Measurements from ENCODE around the gene CBX6.

DNA sequence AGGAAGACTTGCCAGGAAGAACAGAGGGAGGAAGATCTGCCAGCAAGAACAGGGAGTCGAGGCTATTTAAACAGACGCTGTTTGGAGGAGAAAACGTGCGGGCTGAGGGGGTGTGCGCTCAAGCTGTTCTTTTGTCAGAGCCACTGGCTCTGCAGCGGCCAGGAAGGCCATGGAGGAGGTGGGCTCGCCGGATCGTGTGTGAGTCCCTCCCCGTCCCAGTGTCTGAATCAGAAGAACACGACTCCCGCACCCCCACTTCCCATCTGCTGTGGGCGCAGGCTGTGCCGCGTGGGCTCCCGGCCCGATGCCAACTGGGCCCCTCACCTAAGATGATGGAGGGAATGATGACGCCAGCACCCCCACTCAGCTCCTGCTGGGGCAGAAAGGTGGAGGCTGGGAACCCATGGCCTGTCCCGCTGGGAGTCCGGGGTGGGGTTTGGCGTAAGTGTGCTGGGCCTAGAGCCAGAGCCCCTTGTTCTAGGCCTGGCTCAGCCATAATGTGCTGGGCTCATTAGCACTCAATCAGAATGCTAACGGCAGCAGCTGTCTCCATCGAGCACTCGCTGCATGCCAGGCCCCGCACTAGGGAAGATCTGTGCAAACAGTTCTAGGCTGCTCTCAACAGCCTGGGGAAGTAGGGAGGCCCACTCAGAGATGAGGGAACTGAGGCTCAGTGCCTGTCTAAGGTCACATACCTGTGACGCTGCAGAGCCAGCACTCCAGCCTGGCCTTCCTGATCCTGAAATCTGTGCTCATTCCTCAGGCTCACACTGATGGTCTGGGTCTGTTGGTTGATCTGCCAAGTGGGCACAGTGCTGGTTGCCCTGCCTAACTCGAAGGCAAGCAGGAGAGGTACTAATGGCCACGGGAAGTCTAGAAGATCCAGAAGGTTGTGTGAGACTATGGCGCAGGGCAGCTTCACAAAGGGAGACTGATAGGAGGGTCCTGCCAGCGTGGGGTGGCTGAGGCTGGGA, 39.7 kb downstream of the CBX6 start:
- TF ChIP-seq EZH2 (IDR thresholded peaks at IDR 0.05; ENCODE audit: low read length) = no peak
- TF ChIP-seq, protein P1, sequence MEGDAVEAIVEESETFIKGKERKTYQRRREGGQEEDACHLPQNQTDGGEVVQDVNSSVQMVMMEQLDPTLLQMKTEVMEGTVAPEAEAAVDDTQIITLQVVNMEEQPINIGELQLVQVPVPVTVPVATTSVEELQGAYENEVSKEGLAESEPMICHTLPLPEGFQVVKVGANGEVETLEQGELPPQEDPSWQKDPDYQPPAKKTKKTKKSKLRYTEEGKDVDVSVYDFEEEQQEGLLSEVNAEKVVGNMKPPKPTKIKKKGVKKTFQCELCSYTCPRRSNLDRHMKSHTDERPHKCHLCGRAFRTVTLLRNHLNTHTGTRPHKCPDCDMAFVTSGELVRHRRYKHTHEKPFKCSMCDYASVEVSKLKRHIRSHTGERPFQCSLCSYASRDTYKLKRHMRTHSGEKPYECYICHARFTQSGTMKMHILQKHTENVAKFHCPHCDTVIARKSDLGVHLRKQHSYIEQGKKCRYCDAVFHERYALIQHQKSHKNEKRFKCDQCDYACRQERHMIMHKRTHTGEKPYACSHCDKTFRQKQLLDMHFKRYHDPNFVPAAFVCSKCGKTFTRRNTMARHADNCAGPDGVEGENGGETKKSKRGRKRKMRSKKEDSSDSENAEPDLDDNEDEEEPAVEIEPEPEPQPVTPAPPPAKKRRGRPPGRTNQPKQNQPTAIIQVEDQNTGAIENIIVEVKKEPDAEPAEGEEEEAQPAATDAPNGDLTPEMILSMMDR (optimal IDR thresholded peaks at IDR 0.05 in 1 of 3, IDR thresholded peaks at IDR 0.05 in 1 of 3, conservative IDR thresholded peaks at IDR 0.05 in 1 of 3; ENCODE audit: extremely low read depth in 1 of 3, insufficient read depth in 2 of 3, low read length in 3 of 3) = no peak
